OCI-LY3 (cell line): ENCODE results near the gene DTNBP1.

Source experiments
- EZH2phosphoT487 ChIP-seq: fragments of 200-600 bp; shearing (Covaris generic); IDR thresholded peaks from 2 replicates; pipeline ENCODE4 v1.6.1; 2018; ENCODE audit warnings: antibody characterized with exemption, mixed run types, low read depth
- TF ChIP-seq, protein P1 (sequence below): fragments of 200-600, 300-600 bp; sonication (generic); IDR thresholded peaks from 2 replicates; pipeline ENCODE4 v1.5.1; 2014; ENCODE audit warnings: antibody characterized with exemption, low read length, low read depth

GRCh38 chr6:15538766-15539495, 123.9 kb downstream of the DTNBP1 start:
- TF ChIP-seq, protein P1, sequence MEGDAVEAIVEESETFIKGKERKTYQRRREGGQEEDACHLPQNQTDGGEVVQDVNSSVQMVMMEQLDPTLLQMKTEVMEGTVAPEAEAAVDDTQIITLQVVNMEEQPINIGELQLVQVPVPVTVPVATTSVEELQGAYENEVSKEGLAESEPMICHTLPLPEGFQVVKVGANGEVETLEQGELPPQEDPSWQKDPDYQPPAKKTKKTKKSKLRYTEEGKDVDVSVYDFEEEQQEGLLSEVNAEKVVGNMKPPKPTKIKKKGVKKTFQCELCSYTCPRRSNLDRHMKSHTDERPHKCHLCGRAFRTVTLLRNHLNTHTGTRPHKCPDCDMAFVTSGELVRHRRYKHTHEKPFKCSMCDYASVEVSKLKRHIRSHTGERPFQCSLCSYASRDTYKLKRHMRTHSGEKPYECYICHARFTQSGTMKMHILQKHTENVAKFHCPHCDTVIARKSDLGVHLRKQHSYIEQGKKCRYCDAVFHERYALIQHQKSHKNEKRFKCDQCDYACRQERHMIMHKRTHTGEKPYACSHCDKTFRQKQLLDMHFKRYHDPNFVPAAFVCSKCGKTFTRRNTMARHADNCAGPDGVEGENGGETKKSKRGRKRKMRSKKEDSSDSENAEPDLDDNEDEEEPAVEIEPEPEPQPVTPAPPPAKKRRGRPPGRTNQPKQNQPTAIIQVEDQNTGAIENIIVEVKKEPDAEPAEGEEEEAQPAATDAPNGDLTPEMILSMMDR = no peak
- no peak for TF ChIP-seq EZH2phosphoT487
